ENCODE data around the gene SNRPD1.
"Not testable (repeated sequence)": the region's sequence is repeated elsewhere in the genome, so short reads cannot be mapped to it uniquely, and the experiment has no call there.

Gene SNRPD1

GRCh38 chr18:21612125-21613039, at the start of gene SNRPD1:
Gene SNRPD1 (plus strand): TSS chr18:21612314. CDS start chr18:21612430, 116 bp downstream.
- DNase-seq: peak; percentile 87

- DNase-seq: no peak
These were observed 40.3 kb upstream of the SNRPD1 start for GRCh38 chr18:21571772-21572171.

GRCh38 chr18:21575656-21576055, 36.5 kb upstream of the SNRPD1 start:
- no peak for DNase-seq

GRCh38 chr18:21584391-21584790, 27.7 kb upstream of the SNRPD1 start:
- no peak for DNase-seq

GRCh38 chr18:21592361-21592760, 19.8 kb upstream of the SNRPD1 start:
- DNase-seq: not testable (repeated sequence)

GRCh38 chr18:21593540-21594257, 18.4 kb upstream of the SNRPD1 start:
- no peak for DNase-seq

- no peak for DNase-seq
These were observed 14.5 kb upstream of the SNRPD1 start for GRCh38 chr18:21597620-21598019.

GRCh38 chr18:21598726-21599584, 13.2 kb upstream of the SNRPD1 start:
- DNase-seq: no peak

- no peak for DNase-seq
These were observed 12.3 kb upstream of the SNRPD1 start for GRCh38 chr18:21599585-21600525.

- DNase-seq: peak; percentile 92
These were observed 11.3 kb upstream of the SNRPD1 start, which contains the start of gene ESCO1 for GRCh38 chr18:21600526-21601410. Gene ESCO1 (minus strand): TSS chr18:21600704. CDS start chr18:21574843, 25,861 bp downstream.

- peak; percentile 81 for DNase-seq
These were observed 9.9 kb upstream of the SNRPD1 start for GRCh38 chr18:21602299-21602587.

- DNase-seq: no peak
These were observed 7.4 kb upstream of the SNRPD1 start for GRCh38 chr18:21604671-21605070.

- DNase-seq: no peak
These were observed 6.9 kb upstream of the SNRPD1 start for GRCh38 chr18:21605213-21605612.

GRCh38 chr18:21611401-21612124, 551 bp upstream of the SNRPD1 start:
- DNase-seq: not testable (repeated sequence)

- DNase-seq: not testable (repeated sequence)
These were observed 9.5 kb downstream of the SNRPD1 start for GRCh38 chr18:21621640-21622039.

GRCh38 chr18:21629089-21629832, 17.1 kb downstream of the SNRPD1 start:
- DNase-seq: no peak

- DNase-seq: no peak
These were observed 20.3 kb downstream of the SNRPD1 start for GRCh38 chr18:21632393-21632792.

GRCh38 chr18:21634588-21635199, 22.6 kb downstream of the SNRPD1 start:
- no peak for DNase-seq

- no peak for DNase-seq
These were observed 24.7 kb downstream of the SNRPD1 start for GRCh38 chr18:21636769-21637168.
